GOT3 (cell line): ENCODE results near the gene PLXNC1.

Experiments
- DNase-seq: peaks from one replicate; lab custom pipeline; 2025; ENCODE audit warnings: mixed read lengths; lab: John Stamatoyannopoulos, UW

PLXNC1 gene

GRCh38 chr12:94204499-94205247 lies 56.3 kb downstream of the PLXNC1 start:
- DNase-seq, result no peak

GRCh38 chr12:94205822-94206221 lies 57.4 kb downstream of the PLXNC1 start:
- no peak for DNase-seq

DNA sequence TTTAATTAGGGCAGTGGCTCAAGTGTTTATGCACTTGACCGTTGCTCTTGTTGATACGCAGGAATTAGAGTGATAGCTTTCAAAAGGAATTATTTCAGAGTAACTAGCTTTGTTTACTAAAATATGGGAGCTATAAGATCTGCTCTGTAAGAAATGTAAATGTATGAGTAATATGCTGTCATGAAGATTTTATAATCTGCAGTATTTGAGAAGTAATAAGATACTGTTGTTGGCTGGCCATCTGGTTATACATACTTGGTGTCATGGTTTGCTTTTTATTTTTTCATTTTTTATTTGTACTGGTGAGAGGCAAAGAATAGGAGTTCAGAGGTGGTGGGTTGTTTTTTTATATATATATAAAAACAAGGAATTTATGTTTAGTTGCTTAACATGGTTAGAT lies 58.5 kb downstream of the PLXNC1 start:
- DNase-seq, result no peak

DNA sequence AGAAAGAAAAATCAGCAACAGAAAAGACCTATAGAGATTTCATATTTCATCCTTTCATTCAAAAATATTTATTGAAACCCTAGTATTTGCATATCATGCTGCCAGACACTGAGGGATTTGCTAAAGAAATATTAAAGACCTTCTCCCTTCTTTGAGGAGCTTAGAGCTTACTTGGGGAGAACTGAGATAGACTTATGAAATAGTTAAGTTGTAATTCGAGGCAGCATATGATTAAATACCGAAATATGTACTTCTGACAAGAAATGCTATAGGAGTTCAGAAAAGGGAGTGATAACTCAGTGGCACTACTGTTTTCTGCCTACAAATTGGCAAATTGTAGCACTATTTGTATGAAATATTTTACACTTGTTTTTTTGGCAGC lies 59.1 kb downstream of the PLXNC1 start:
- DNase-seq, result no peak

GRCh38 chr12:94207849-94208621 lies 59.7 kb downstream of the PLXNC1 start:
- DNase-seq, result no peak

- DNase-seq, result no peak
Measured at GRCh38 chr12:94208622-94208966, 60.2 kb downstream of the PLXNC1 start.

DNA sequence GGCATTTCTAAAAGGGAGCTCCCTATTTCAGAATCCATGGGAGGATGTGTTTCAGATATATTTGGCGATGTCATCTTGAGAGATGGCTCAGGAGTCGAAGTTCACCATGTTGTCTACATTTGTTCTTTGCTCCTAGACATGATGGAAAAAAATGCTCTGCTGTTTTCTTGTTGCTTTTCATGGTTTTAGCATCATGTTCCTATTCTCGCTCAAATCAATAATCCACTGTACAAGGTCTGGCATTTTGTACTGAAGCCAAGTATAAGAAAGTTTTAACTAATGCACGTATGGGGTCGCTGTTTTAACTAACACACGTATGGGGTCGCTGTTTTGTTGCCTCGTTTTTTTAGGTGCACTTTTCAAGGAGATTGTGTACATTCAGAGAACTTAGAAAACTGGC lies 60.9 kb downstream of the PLXNC1 start:
- no peak for DNase-seq

DNA sequence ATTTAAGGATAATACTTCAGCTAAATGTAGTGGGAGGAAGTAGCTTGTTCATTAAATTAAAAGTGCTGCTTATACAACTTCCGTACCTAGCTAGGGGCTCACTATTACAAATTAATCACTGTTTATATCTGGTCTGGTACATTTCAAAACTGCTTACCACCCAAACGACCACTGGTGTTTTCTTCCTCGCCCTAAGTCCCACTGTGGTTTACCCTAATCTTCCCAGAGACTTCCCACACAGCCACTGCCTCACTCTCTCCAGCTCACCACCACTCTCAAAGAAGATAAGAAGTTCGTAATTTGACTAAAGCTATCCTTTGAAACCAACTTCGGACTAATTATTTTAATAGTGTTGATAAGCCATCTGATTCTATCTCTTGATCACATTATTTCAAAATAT lies 62.6 kb downstream of the PLXNC1 start:
- DNase-seq, result no peak

GRCh38 chr12:94218233-94218632 lies 69.9 kb downstream of the PLXNC1 start:
- no peak for DNase-seq

DNA sequence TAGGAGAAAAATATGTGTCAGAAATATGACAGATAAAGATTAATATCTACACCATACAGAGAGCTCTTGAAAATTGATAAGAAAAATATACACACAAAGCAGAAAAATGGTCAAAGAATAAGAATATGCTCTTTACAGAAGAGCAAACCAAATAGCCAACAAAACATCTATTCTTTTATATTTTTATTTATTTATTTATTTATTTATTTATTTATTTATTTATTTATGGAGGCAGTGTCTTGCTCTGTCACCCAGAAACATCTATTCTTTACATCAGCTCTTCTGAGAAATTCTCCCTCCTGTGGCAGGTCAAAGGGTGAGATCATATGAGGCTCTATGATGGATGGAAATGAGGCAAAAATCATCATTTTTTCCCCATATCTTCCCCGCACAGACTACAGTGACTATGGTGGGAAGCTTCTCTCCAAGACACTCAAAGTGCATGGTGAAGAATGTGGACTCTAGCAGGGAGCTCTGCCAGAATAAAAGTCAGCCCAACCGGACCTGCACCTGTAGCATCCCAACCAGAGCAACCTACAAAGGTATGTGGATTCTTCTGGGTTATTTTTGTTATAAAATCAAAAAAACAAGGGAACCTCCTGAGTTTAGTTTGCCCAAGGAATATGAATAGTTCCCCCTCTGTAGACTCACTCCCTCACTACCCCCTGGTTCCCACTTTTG lies 71.4 kb downstream of the PLXNC1 start:
- DNase-seq, result no peak

GRCh38 chr12:94220804-94221203 lies 72.4 kb downstream of the PLXNC1 start:
- DNase-seq, result no peak

DNA sequence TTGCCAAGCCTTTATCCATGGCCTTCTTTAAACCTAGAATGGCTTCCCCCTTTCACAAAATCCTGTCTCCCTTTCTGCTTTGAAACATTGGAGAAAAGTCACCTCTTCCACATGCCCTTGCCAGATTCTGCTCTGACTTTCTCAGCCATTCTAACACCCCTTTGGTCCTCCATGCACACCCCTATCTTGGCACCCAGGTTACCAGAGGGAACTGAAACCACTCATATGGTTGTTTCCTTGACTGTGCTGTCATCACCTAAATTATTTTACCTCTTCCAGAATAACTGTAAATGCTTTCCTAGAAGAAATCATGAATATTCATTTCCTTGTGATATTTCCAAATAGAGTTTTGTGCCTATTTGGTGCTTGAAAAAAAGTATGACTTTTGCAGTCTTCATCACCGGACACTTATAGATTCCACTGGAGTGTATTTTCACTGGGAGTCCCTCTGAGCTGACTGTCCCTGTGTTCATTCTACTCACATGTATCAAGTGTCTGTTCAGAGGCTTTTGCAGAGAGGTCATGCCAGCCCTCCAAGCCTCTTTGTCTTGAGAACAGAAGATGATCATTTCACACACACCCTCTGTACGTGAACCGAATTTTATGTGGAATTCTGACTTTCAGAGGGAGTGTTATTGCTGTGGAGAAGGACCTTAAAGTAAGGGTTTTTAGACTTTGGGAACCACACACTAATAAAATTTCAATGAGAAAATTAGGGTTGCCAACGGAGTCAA lies 74.1 kb downstream of the PLXNC1 start:
- no peak for DNase-seq

GRCh38 chr12:94223842-94224241 lies 75.5 kb downstream of the PLXNC1 start:
- no peak for DNase-seq

- no peak for DNase-seq
Measured at GRCh38 chr12:94225506-94225905, 77.1 kb downstream of the PLXNC1 start.

DNA sequence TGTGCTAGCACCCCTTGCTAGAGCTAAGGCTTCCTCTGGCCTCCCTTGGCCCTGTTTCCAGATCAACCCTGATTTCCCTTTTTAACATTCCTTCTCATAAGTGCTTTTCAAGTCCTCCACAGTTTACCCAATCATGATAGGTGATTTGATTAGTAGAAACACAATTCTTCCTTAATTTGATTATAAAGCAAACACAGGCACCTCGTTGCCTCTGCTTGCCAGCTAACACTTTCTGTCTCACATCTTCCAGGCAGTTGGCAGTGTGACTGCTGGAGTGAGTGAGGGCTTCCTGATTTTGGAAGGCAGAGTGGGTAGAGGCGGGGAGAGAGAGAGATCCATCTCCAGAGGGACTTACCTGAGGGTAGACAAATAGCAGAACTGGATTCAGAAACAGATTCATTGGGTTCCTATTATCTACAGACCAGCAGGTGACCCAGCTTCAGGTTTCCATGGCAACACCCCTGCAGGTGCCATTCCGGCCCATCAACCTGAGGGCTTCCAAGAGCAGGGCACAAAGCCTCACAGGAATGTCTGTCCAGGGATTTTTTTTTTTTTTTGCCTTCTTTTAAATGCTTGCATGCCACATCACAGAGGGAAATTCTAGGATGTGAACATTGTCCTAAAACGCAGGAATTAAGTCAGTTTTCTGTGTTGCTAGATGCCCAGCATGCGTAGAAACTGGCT lies 77.7 kb downstream of the PLXNC1 start:
- no peak for DNase-seq

- no peak for DNase-seq
Measured at GRCh38 chr12:94227066-94227465, 78.7 kb downstream of the PLXNC1 start.

GRCh38 chr12:94228488-94228907 lies 80.1 kb downstream of the PLXNC1 start:
- DNase-seq, result no peak

- no peak for DNase-seq
Measured at GRCh38 chr12:94229902-94230301, 81.5 kb downstream of the PLXNC1 start.

- no peak for DNase-seq
Measured at GRCh38 chr12:94230357-94230905, 82.1 kb downstream of the PLXNC1 start.

DNA sequence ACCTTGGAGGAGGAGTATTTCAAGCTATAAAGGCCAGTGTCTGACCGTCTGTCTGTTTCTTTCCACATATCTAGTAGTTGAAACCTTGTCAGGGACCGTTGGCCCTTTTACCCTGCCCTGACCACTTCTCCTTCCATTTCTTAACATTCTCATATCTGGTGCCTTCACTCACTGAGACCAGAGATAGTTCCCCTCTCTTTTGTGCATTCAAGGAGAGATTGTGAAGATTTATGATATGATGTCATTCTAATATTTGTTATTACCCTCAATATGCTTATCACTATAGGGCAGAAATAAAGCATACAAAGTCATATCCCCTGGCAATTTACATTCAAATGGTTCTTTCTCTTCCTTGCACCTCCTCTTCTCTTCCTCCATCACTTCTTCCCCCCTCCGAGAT lies 83.3 kb downstream of the PLXNC1 start:
- no peak for DNase-seq

DNA sequence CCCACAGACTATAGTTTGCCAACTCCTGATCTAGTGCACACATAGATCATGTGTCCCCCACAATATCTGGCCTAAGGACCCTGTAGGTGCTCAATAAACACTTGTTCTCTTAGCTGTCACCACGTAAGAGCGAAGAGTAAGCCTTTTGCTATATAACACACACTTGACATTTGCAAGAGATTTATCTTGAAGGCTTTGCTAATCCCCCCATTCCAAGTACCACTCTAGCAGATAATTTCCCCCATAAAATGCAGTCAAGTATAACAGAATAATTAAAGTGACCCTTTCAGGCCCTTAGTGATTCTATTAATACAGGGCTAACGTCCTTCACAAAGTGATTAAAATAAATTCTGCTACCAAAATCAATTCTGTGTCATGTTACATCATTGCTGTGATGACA lies 87.5 kb downstream of the PLXNC1 start:
- no peak for DNase-seq
